HL-60 (cell line): ENCODE results near the gene DNAJA4.

Experiments
- DNase-seq, 2 experiments: peaks; one replicate each; pipeline ENCODE4 v3.0.0-alpha.2; 2010 to 2020; ENCODE audit warnings: low read depth in 1 of 2, low spot score in 1 of 2
- H3K27ac ChIP-seq: fragments of 250-450 bp; sonication (Bioruptor Pico); replicated peaks from 2 replicates; pipeline ENCODE4 v1.5.1; 2020; ENCODE audit warnings: mild to moderate bottlenecking, moderate library complexity
- H3K27me3 ChIP-seq: fragments of 250-450 bp; sonication (Bioruptor Pico); 2 replicates; pipeline ENCODE4 v1.5.1; 2021; ENCODE audit warnings: mild to moderate bottlenecking, moderate library complexity; ENCODE audit not compliant: insufficient read depth, poor library complexity, severe bottlenecking
- H3K4me3 ChIP-seq: replicated peaks from 2 replicates; pipeline ENCODE4 v1.5.1; 2011; ENCODE audit warnings: mild to moderate bottlenecking, control low read depth, low read length; ENCODE audit not compliant: insufficient read depth
- CTCF ChIP-seq: IDR thresholded peaks from one replicate; pipeline ENCODE4 v1.5.1; 2011; ENCODE audit warnings: low read length, control low read depth, inconsistent platforms; ENCODE audit not compliant: insufficient read depth
- GABPA ChIP-seq: IDR thresholded peaks from 2 replicates; pipeline ENCODE4 v1.6.1; 2012; ENCODE audit warnings: low read depth
- POLR2AphosphoS5 ChIP-seq: IDR thresholded peaks from 2 replicates; pipeline ENCODE4 v1.6.1; 2012; ENCODE audit warnings: low read depth
- REST ChIP-seq: IDR thresholded peaks from 2 replicates; pipeline ENCODE4 v1.6.1; 2012; ENCODE audit warnings: low read depth; ENCODE audit not compliant: insufficient replicate concordance
- SPI1 ChIP-seq: IDR thresholded peaks from 2 replicates; pipeline ENCODE4 v1.6.1; 2012; ENCODE audit warnings: low read depth, mild to moderate bottlenecking, borderline replicate concordance

Gene DNAJA4

GRCh38 chr15:78291698-78292097 is 27.3 kb downstream of the DNAJA4 start:
- Histone ChIP-seq H3K4me3 (no peak overlapping the region), H3K27me3 (no peaks in the 10 kb centered on the region), H3K27ac (no peak overlapping the region)
- no peak for TF ChIP-seq POLR2AphosphoS5
- no peak for TF ChIP-seq GABPA
- no peak for TF ChIP-seq SPI1
- no peak for TF ChIP-seq CTCF
- TF ChIP-seq REST = no peak
- DNase-seq = no peak

GRCh38 chr15:78292219-78292618 is 27.9 kb downstream of the DNAJA4 start:
- TF ChIP-seq REST (no peak), CTCF (no peak), GABPA (no peak)
- H3K4me3 ChIP-seq = no peak overlapping the region

GRCh38 chr15:78299101-78299930 is 35.0 kb downstream of the DNAJA4 start, which contains the start of gene SKIC8:
SKIC8 (minus strand) TSS chr15:78299609; CDS start chr15:78295686, 3,923 bp downstream.
- H3K27me3 ChIP-seq = no peaks in the 10 kb centered on the region
- peak; percentile 95 for DNase-seq
- H3K27ac ChIP-seq = peak within 1 kb of the TSS; percentile 84
- no peak for TF ChIP-seq CTCF
- TF ChIP-seq REST = peak; percentile 62
- TF ChIP-seq POLR2AphosphoS5 = peak; percentile 91
- peak; percentile 76 for TF ChIP-seq SPI1
- peak; percentile 76 for TF ChIP-seq GABPA
- H3K4me3 ChIP-seq = peak within 1 kb of the TSS; percentile 100

More at GRCh38 chr15:78292219-78292618, 27.9 kb downstream of the DNAJA4 start:
- H3K27me3 ChIP-seq = no peaks in the 10 kb centered on the region
- no peak for DNase-seq
- no peak overlapping the region for H3K27ac ChIP-seq
